EL (cell line): Measurements from ENCODE around the gene ETNK2.

Source experiments
- DNase-seq: peaks from one replicate; pipeline ENCODE4 v3.0.0-alpha.2; 2016

Gene ETNK2

GRCh38 chr1:204146309-204146708, 5.5 kb downstream of the ETNK2 start:
- DNase-seq, result no peak

GRCh38 chr1:204145033-204145504, 6.8 kb downstream of the ETNK2 start:
- no peak for DNase-seq

GRCh38 chr1:204143276-204144041, 8.4 kb downstream of the ETNK2 start:
- no peak for DNase-seq

- DNase-seq, result no peak
These were observed 9.5 kb downstream of the ETNK2 start for GRCh38 chr1:204142032-204142974.

GRCh38 chr1:204141131-204141530, 10.7 kb downstream of the ETNK2 start:
- no peak for DNase-seq

- DNase-seq, result no peak
These were observed 11.9 kb downstream of the ETNK2 start for GRCh38 chr1:204139952-204140351.

GRCh38 chr1:204139088-204139487, 12.8 kb downstream of the ETNK2 start:
- DNase-seq, result no peak

GRCh38 chr1:204136814-204137213, 15.0 kb downstream of the ETNK2 start:
- no peak for DNase-seq

GRCh38 chr1:204134103-204134502, 17.7 kb downstream of the ETNK2 start:
- DNase-seq, result no peak

- DNase-seq, result no peak
These were observed 19.1 kb downstream of the ETNK2 start for GRCh38 chr1:204132718-204133117.

GRCh38 chr1:204131978-204132377, 19.9 kb downstream of the ETNK2 start:
- no peak for DNase-seq

GRCh38 chr1:204130981-204131892, 20.6 kb downstream of the ETNK2 start:
- peak; percentile 96 for DNase-seq

GRCh38 chr1:204130178-204130577, 21.7 kb downstream of the ETNK2 start:
- no peak for DNase-seq

- peak; percentile 69 for DNase-seq
These were observed 22.6 kb downstream of the ETNK2 start for GRCh38 chr1:204128964-204129896.

GRCh38 chr1:204128464-204128963, 23.3 kb downstream of the ETNK2 start:
- no peak for DNase-seq

- DNase-seq, result peak; percentile 88
These were observed 24.1 kb downstream of the ETNK2 start for GRCh38 chr1:204127597-204128242.

- no peak for DNase-seq
These were observed 24.9 kb downstream of the ETNK2 start for GRCh38 chr1:204126956-204127355.

- DNase-seq, result no peak
These were observed 25.5 kb downstream of the ETNK2 start for GRCh38 chr1:204126386-204126785.

- no peak for DNase-seq
These were observed 26.0 kb downstream of the ETNK2 start for GRCh38 chr1:204125759-204126351.

- DNase-seq, result no peak
These were observed 27.2 kb downstream of the ETNK2 start for GRCh38 chr1:204124639-204125038.
